Measurements from ENCODE around the gene ANKH. TPM values are rescaled to one million over a fixed set of nuclear protein-coding genes. Genes with fewer than 3 reads are reported as not detected.
A peak's percentile ranks its signal among the peaks of the same experiment; 100 is the strongest.

Gene ANKH
- total RNA-seq, 1 donor from 2014 or later = 30.9 TPM

DNA sequence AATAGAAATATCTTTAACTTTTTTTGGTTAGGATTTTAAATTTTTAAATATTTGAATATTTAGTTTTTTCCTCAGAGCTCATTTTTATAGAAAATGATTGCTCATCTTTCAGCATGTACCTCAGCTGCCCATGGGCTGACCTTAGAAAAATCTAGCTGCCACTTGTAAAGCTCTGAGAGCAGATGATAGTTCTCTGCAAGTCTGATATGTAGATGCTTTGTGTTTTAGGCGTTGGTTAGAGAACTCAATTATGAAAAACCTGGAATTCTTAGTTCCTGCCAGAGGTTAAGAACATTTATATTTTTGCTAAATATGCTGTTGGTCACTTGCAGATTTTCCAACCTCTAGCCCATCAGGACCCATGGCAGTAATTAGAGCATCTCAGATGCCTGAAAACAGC, 192.0 kb downstream of the ANKH start:
- DNase-seq (ENCODE audit: extremely low spot score in 2 of 2) = no peak
- intact Hi-C loops (cut with DNase I) = no loop called here
- Histone ChIP-seq H3K27ac (no peak overlapping the region), H3K4me1 (peaks cover 22% of the 10 kb centered on the region), H3K9me3 (no peaks in the 10 kb centered on the region), H3K27me3 (no peaks in the 10 kb centered on the region), H3K4me3 (no peak overlapping the region), H3K36me3 (peaks cover 0 to 27% of the 10 kb centered on the region in 2 donors)
- no peak for TF ChIP-seq POLR2A (IDR thresholded peaks at IDR 0.05)
- TF ChIP-seq, protein P1, sequence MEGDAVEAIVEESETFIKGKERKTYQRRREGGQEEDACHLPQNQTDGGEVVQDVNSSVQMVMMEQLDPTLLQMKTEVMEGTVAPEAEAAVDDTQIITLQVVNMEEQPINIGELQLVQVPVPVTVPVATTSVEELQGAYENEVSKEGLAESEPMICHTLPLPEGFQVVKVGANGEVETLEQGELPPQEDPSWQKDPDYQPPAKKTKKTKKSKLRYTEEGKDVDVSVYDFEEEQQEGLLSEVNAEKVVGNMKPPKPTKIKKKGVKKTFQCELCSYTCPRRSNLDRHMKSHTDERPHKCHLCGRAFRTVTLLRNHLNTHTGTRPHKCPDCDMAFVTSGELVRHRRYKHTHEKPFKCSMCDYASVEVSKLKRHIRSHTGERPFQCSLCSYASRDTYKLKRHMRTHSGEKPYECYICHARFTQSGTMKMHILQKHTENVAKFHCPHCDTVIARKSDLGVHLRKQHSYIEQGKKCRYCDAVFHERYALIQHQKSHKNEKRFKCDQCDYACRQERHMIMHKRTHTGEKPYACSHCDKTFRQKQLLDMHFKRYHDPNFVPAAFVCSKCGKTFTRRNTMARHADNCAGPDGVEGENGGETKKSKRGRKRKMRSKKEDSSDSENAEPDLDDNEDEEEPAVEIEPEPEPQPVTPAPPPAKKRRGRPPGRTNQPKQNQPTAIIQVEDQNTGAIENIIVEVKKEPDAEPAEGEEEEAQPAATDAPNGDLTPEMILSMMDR (IDR thresholded peaks at IDR 0.05) = no peak

DNA sequence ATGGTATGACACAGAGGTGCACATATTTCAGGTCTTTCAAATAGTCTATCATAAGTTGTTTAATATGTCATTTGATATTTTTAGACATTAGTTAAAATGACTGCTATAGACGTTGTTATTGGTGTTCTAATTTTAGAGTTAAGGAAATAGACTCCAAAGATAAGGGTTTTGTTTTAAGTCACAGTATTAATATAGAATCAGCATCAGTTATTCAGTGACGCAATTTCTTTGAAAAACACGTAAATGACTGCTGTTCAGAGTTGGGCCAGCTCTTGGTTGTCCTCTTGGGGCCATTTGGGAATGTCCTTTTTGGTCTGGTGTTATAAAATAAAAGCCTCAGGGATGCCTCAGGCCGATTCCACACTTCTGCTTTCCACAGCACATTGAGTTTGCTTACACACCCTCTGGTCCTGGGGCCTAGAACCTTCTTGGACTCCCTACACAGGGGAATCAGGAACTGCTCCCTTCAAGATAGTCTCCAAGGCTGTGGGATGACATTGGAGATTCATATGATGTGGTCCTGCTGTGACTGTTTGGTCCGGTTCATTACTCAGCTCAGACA, 192.7 kb downstream of the ANKH start:
- peaks cover 28% of the 10 kb centered on the region for H3K4me1 ChIP-seq
- TF ChIP-seq POLR2AphosphoS5 (IDR thresholded peaks at IDR 0.05; ENCODE audit: insufficient read depth in 1 of 2, low read depth in 1 of 2) (no peak), POLR2A (IDR thresholded peaks at IDR 0.05) (no peak)
- TF ChIP-seq, protein P1 (IDR thresholded peaks at IDR 0.05) = no peak
- no peak overlapping the region for H3K4me3 ChIP-seq
- H3K27me3 ChIP-seq = no peaks in the 10 kb centered on the region
- peaks cover 0 to 32% of the 10 kb centered on the region in 2 donors for H3K36me3 ChIP-seq
- no peak for DNase-seq (ENCODE audit: extremely low spot score in 2 of 2)
- H3K9me3 ChIP-seq = no peaks in the 10 kb centered on the region
- no peak overlapping the region for H3K27ac ChIP-seq
- intact Hi-C loops (cut with DNase I) = no loop called here

DNA sequence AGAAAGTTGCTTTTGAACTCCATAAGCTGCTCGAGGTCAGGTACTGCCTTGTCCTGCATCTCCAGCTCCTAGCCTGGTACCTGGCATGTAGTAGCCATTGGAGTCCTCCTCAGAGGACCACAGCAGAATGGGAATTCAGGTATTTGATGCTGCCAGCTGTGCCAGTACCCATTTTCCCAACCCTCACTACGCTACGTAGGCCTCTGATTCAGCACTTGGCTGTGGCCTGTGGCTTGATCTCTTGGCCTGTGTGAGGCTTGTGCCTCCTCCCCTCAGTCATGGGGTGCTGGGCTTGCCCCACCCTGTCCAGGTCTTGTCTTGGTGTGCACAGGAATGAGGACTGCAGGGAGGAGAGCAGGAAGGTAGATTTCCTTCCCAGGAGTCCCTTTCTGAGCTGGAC, 195.3 kb downstream of the ANKH start:
- intact Hi-C loops (cut with DNase I) = no loop called here
- Histone ChIP-seq H3K27ac (no peak overlapping the region), H3K4me3 (no peak overlapping the region), H3K36me3 (peaks cover 0 to 14% of the 10 kb centered on the region in 2 donors), H3K27me3 (no peaks in the 10 kb centered on the region), H3K4me1 (peaks cover 43% of the 10 kb centered on the region), H3K9me3 (no peaks in the 10 kb centered on the region)
- DNase-seq (ENCODE audit: extremely low spot score in 2 of 2) = no peak
- TF ChIP-seq POLR2AphosphoS5 (IDR thresholded peaks at IDR 0.05; ENCODE audit: insufficient read depth in 1 of 2, low read depth in 1 of 2) = peak; percentile 11 to 57
- TF ChIP-seq, protein P1 (IDR thresholded peaks at IDR 0.05) = no peak

DNA sequence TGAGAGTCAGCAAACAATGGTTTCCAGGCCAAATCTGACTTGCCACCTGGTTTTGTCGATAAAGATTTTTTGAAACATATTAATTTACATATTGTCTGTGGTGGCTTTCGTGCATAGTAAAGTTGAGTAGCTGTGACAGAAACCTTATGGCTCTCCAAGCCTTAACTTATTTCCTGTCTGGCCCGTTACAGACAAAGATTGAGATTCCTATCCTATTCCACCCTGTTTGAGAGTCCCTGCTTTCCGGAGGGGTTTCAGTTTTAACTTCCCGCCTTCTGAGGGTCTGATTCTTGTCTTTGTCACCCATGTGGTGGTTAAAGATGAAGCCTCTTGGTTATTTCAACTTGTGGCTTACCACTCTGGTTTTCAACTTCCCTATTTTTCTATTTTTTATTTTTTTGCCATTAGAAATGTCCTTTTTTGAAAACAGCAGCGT, 195.7 kb downstream of the ANKH start:
- no peak for TF ChIP-seq POLR2A (IDR thresholded peaks at IDR 0.05)
- TF ChIP-seq, protein P1 (IDR thresholded peaks at IDR 0.05) = no peak
- no peak for TF ChIP-seq POLR2AphosphoS5 (IDR thresholded peaks at IDR 0.05; ENCODE audit: insufficient read depth in 1 of 2, low read depth in 1 of 2)
- intact Hi-C loops (cut with DNase I) = no loop called here
- Histone ChIP-seq H3K4me3 (no peak overlapping the region), H3K27me3 (no peaks in the 10 kb centered on the region), H3K9me3 (no peaks in the 10 kb centered on the region), H3K36me3 (peaks cover 0 to 11% of the 10 kb centered on the region in 2 donors), H3K27ac (no peak overlapping the region), H3K4me1 (peaks cover 48% of the 10 kb centered on the region)
- DNase-seq (ENCODE audit: extremely low spot score in 2 of 2) = no peak

DNA sequence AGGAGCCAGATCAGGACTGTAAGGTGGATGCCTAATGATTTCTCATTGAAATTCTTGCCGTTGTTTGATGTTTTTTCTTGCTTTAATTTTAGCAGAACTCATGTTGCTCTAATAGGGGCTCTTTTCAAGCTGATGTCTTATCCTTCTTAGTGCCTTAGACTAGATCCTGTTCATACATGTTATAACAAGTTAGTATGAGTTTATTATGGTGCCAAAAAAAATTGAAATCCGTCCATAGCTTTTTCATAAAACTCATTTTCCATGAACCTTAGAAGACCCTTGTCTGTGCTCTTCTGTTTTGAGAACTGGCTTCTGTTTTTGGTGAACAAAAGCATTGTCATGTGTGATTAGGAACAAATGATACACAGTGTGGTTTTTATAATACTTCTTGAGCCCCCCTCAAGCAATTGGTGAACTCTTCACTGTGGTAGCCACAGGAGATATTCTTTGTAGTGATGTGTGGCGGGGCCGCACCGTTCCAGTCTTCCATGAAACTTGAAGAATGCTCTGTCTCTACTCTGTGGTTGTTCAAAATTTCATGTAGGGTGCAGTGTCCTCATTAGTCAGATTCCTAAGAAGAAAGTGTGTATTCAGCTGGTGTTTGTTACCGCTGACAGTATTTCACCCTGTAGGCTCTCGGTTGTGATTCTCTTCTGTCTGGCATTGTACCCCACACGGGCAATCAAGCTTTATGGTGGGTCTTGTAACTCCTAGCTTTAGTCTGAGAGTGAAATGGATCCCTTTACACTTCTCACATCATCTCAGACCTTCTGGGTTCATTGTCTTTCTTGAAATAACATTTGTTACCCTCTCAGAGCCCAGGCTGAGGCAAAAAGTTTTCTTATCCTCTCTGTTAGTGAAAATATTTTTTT, 196.4 kb downstream of the ANKH start:
- Histone ChIP-seq H3K27me3 (no peaks in the 10 kb centered on the region), H3K9me3 (no peaks in the 10 kb centered on the region), H3K27ac (no peak overlapping the region), H3K36me3 (peaks cover 0 to 6% of the 10 kb centered on the region in 2 donors), H3K4me1 (peaks cover 54% of the 10 kb centered on the region), H3K4me3 (no peak overlapping the region)
- TF ChIP-seq, protein P1 (IDR thresholded peaks at IDR 0.05) = no peak
- TF ChIP-seq POLR2AphosphoS5 (IDR thresholded peaks at IDR 0.05; ENCODE audit: insufficient read depth in 1 of 2, low read depth in 1 of 2) = no peak
- intact Hi-C loops (cut with DNase I) = no loop called here
- no peak for DNase-seq (ENCODE audit: extremely low spot score in 2 of 2)
